ENCODE results near the gene CAND1. TPM values are rescaled to one million over a fixed set of nuclear protein-coding genes. Genes with fewer than 3 reads are reported as not detected.
A peak's percentile ranks its signal among the peaks of the same experiment; 100 is the strongest.

Gene CAND1
- total RNA-seq, 1 donor from 2014 or later = 104 TPM

- TF ChIP-seq, protein P1, sequence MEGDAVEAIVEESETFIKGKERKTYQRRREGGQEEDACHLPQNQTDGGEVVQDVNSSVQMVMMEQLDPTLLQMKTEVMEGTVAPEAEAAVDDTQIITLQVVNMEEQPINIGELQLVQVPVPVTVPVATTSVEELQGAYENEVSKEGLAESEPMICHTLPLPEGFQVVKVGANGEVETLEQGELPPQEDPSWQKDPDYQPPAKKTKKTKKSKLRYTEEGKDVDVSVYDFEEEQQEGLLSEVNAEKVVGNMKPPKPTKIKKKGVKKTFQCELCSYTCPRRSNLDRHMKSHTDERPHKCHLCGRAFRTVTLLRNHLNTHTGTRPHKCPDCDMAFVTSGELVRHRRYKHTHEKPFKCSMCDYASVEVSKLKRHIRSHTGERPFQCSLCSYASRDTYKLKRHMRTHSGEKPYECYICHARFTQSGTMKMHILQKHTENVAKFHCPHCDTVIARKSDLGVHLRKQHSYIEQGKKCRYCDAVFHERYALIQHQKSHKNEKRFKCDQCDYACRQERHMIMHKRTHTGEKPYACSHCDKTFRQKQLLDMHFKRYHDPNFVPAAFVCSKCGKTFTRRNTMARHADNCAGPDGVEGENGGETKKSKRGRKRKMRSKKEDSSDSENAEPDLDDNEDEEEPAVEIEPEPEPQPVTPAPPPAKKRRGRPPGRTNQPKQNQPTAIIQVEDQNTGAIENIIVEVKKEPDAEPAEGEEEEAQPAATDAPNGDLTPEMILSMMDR (IDR thresholded peaks at IDR 0.05) = no peak
- intact Hi-C loops (cut with DNase I) = no loop called here
- Histone ChIP-seq H3K27ac (no peak overlapping the region), H3K4me3 (no peak overlapping the region), H3K36me3 (no peaks in the 10 kb centered on the region), H3K4me1 (no peaks in the 10 kb centered on the region), H3K9me3 (no peaks in the 10 kb centered on the region), H3K27me3 (ENCODE audit: low read depth) (no peaks in the 10 kb centered on the region)
- no peak for DNase-seq
- ATAC-seq = no peak
Observed at GRCh38 chr12:67254372-67255026, 14.7 kb upstream of the CAND1 start.

DNA sequence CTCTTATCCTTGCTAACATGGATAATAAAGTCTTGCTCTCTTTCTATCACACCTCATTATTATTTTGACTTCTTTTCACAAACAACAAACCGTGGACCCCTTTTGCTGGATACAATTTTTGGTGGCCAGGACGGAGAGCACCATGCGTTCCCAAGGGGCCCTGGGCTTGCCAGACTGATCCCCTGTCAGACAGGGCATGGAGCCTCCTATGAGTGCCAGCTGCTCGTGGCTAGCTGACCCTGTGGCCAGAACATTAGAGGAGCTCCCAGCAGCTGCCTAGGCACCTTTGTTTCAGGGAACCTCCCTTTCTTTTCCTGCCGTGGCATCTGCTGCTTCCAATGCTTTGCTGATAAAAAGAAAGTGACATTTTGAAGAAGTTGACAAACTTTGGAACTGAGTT, 12.5 kb upstream of the CAND1 start:
- Histone ChIP-seq H3K36me3 (no peaks in the 10 kb centered on the region), H3K9me3 (no peaks in the 10 kb centered on the region), H3K4me1 (no peaks in the 10 kb centered on the region), H3K4me3 (no peak overlapping the region), H3K27me3 (ENCODE audit: low read depth) (no peaks in the 10 kb centered on the region), H3K27ac (no peak overlapping the region)
- intact Hi-C loops (cut with DNase I) = no loop called here
- ATAC-seq = no peak
- no peak for DNase-seq
- TF ChIP-seq, protein P1 (IDR thresholded peaks at IDR 0.05) = no peak

- TF ChIP-seq, protein P1 (IDR thresholded peaks at IDR 0.05) = no peak
- DNase-seq = no peak
- Histone ChIP-seq H3K27me3 (ENCODE audit: low read depth) (no peaks in the 10 kb centered on the region), H3K9me3 (no peaks in the 10 kb centered on the region), H3K4me1 (no peaks in the 10 kb centered on the region), H3K36me3 (no peaks in the 10 kb centered on the region), H3K4me3 (no peak overlapping the region), H3K27ac (no peak overlapping the region)
- intact Hi-C loops (cut with DNase I) = no loop called here
- ATAC-seq = no peak
Observed at GRCh38 chr12:67263471-67263870, 5.7 kb upstream of the CAND1 start.

- ATAC-seq (peak; percentile 92 to 93), DNase-seq (peak; percentile 86)
- intact Hi-C loops (cut with DNase I) = no loop called here
- no peaks in the 10 kb centered on the region for H3K27me3 ChIP-seq (ENCODE audit: low read depth)
- H3K27ac ChIP-seq = peak overlapping the region; percentile 96
- no peaks in the 10 kb centered on the region for H3K9me3 ChIP-seq
- H3K4me1 ChIP-seq = peaks cover 31% of the 10 kb centered on the region
- H3K4me3 ChIP-seq = peak overlapping the region; percentile 87
- no peaks in the 10 kb centered on the region for H3K36me3 ChIP-seq
- TF ChIP-seq, protein P1 (IDR thresholded peaks at IDR 0.05) = no peak
Observed at GRCh38 chr12:67268335-67268895, 743 bp upstream of the CAND1 start.

GRCh38 chr12:67269633-67270573, 745 bp downstream of the CAND1 start:
- intact Hi-C loops (cut with DNase I) = no loop called here
- H3K27me3 ChIP-seq (ENCODE audit: low read depth) = no peaks in the 10 kb centered on the region
- H3K36me3 ChIP-seq = no peaks in the 10 kb centered on the region
- peak overlapping the region; percentile 87 for H3K4me3 ChIP-seq
- DNase-seq (peak; percentile 63), ATAC-seq (peak; percentile 34 to 49)
- TF ChIP-seq, protein P1 (IDR thresholded peaks at IDR 0.05) = no peak
- no peaks in the 10 kb centered on the region for H3K9me3 ChIP-seq
- H3K27ac ChIP-seq = peak overlapping the region; percentile 96
- H3K4me1 ChIP-seq = peaks cover 44% of the 10 kb centered on the region
